H9 (cell line): Measurements from ENCODE around the gene FEV. TPM values are rescaled to one million over a fixed set of nuclear protein-coding genes. Genes with fewer than 3 reads are reported as not detected.

Experiments used
- DNase-seq: peaks from one replicate; pipeline ENCODE4 v3.0.0-alpha.2; 2017
- H2AFZ ChIP-seq: one replicate; pipeline ENCODE4 v1.6.1; 2013; ENCODE audit warnings: mild to moderate bottlenecking, low read length, control low read depth, moderate library complexity
- H2AK5ac ChIP-seq: 2 replicates; pipeline ENCODE4 v1.6.1; 2013; ENCODE audit warnings: low read length, control low read depth, mixed read lengths; ENCODE audit not compliant: insufficient read length
- H2BK120ac ChIP-seq: one replicate; pipeline ENCODE4 v1.6.1; 2013; ENCODE audit warnings: low read depth, mild to moderate bottlenecking, low read length, control low read depth, inconsistent platforms; ENCODE audit not compliant: poor library complexity, severe bottlenecking
- H2BK12ac ChIP-seq: 2 replicates; pipeline ENCODE4 v1.6.1; 2013; ENCODE audit warnings: low read length, control low read depth, mixed read lengths, low read depth; ENCODE audit not compliant: insufficient read length
- H2BK15ac ChIP-seq: 2 replicates; pipeline ENCODE4 v1.6.1; 2013; ENCODE audit warnings: low read depth, low read length, control low read depth
- H2BK20ac ChIP-seq: one replicate; pipeline ENCODE4 v1.6.1; 2013; ENCODE audit warnings: low read depth, mild to moderate bottlenecking, low read length, control low read depth, inconsistent platforms; ENCODE audit not compliant: poor library complexity, severe bottlenecking
- H2BK5ac ChIP-seq: 2 replicates; pipeline ENCODE4 v1.6.1; 2013; ENCODE audit warnings: low read length, control low read depth, mixed read lengths; ENCODE audit not compliant: insufficient read length
- H3K14ac ChIP-seq: 2 replicates; pipeline ENCODE4 v1.6.1; 2013; ENCODE audit warnings: low read length, control low read depth; ENCODE audit not compliant: insufficient read depth
- H3K18ac ChIP-seq: 2 replicates; pipeline ENCODE4 v1.6.1; 2013; ENCODE audit warnings: low read depth, mild to moderate bottlenecking, mixed read lengths, low read length, control low read depth; ENCODE audit not compliant: insufficient read length
- H3K23ac ChIP-seq: 2 replicates; pipeline ENCODE4 v1.6.1; 2013; ENCODE audit warnings: low read length, control low read depth, mixed read lengths, low read depth; ENCODE audit not compliant: insufficient read length
- H3K23me2 ChIP-seq: 2 replicates; pipeline ENCODE4 v1.6.1; 2013; ENCODE audit warnings: low read depth, mild to moderate bottlenecking, mixed read lengths, low read length, control low read depth; ENCODE audit not compliant: insufficient read length, poor library complexity, severe bottlenecking
- H3K27ac ChIP-seq: 2 replicates; pipeline ENCODE4 v1.5.1; 2013; ENCODE audit warnings: low read length, control low read depth, mixed read lengths, low read depth; ENCODE audit not compliant: insufficient read length
- H3K27me3 ChIP-seq: 2 replicates; pipeline ENCODE4 v1.6.1; 2013; ENCODE audit warnings: low read length, control low read depth, inconsistent platforms; ENCODE audit not compliant: insufficient read depth
- H3K4ac ChIP-seq: 2 replicates; pipeline ENCODE4 v1.6.1; 2013; ENCODE audit warnings: low read depth, mild to moderate bottlenecking, control low read depth, inconsistent platforms, low read length, moderate library complexity
- H3K4me1 ChIP-seq: 2 replicates; pipeline ENCODE4 v1.6.1; 2013; ENCODE audit warnings: low read length, control low read depth, inconsistent platforms; ENCODE audit not compliant: insufficient read depth
- H3K4me2 ChIP-seq: 2 replicates; pipeline ENCODE4 v1.6.1; 2013; ENCODE audit warnings: low read length, control low read depth, mixed read lengths; ENCODE audit not compliant: insufficient read length, insufficient read depth
- H3K56ac ChIP-seq: 2 replicates; pipeline ENCODE4 v1.6.1; 2013; ENCODE audit warnings: low read depth, mild to moderate bottlenecking, mixed read lengths, low read length, control low read depth; ENCODE audit not compliant: insufficient read length
- H3K79me1 ChIP-seq: 2 replicates; pipeline ENCODE4 v1.6.1; 2013; ENCODE audit warnings: low read depth, mild to moderate bottlenecking, moderate library complexity, low read length, control low read depth, inconsistent platforms; ENCODE audit not compliant: insufficient read depth, poor library complexity, severe bottlenecking
- H3K79me2 ChIP-seq: 2 replicates; pipeline ENCODE4 v1.6.1; 2013; ENCODE audit warnings: low read length, control low read depth, inconsistent platforms; ENCODE audit not compliant: insufficient read depth
- H3K9ac ChIP-seq: 2 replicates; pipeline ENCODE4 v1.6.1; 2013; ENCODE audit warnings: low read length, control low read depth, mixed read lengths; ENCODE audit not compliant: insufficient read length; ENCODE audit errors: extremely low read depth
- H3K9me3 ChIP-seq: one replicate; pipeline ENCODE4 v1.6.1; 2013; ENCODE audit warnings: low read depth, low read length, inconsistent platforms; ENCODE audit not compliant: control insufficient read depth
- H3T11ph ChIP-seq: one replicate; pipeline ENCODE4 v1.6.1; 2013; ENCODE audit warnings: mild to moderate bottlenecking, low read length, control low read depth, inconsistent platforms
- H4K20me1 ChIP-seq: one replicate; pipeline ENCODE4 v1.6.1; 2013; ENCODE audit not compliant: control insufficient read depth, insufficient read length, insufficient read depth
- H4K5ac ChIP-seq: 2 replicates; pipeline ENCODE4 v1.6.1; 2013; ENCODE audit warnings: low read depth, mild to moderate bottlenecking, mixed read lengths, low read length, control low read depth; ENCODE audit not compliant: insufficient read length
- H4K8ac ChIP-seq: replicated peaks from 2 replicates; pipeline ENCODE4 v1.6.1; 2013; ENCODE audit warnings: low read length, control low read depth, mixed read lengths, low read depth; ENCODE audit not compliant: insufficient read length
- H4K91ac ChIP-seq: 2 replicates; pipeline ENCODE4 v1.6.1; 2013; ENCODE audit warnings: low read depth, mild to moderate bottlenecking, moderate library complexity, mixed read lengths, low read length, control low read depth; ENCODE audit not compliant: insufficient read length
- H3K27ac Mint-ChIP-seq, 3 experiments: 2 replicates in 2 of 3; 3 replicates in 1 of 3; pipeline ENCODE4 v1.8.0; 2020 to 2021; ENCODE audit warnings: mixed read lengths in 3 of 3, mild to moderate bottlenecking in 1 of 3, moderate library complexity in 1 of 3
- H3K27me3 Mint-ChIP-seq: 2 replicates; pipeline ENCODE4 v1.8.0; 2021; ENCODE audit warnings: low read depth, mild to moderate bottlenecking, moderate library complexity, mixed read lengths
- H3K36me3 Mint-ChIP-seq, 3 experiments: 2 replicates in 2 of 3; 3 replicates in 1 of 3; pipeline ENCODE4 v1.8.0; 2020 to 2021; ENCODE audit warnings: low read depth in 3 of 3, mixed read lengths in 3 of 3; ENCODE audit not compliant: insufficient read depth in 1 of 3
- H3K4me1 Mint-ChIP-seq, 2 experiments: 2 replicates each; pipeline ENCODE4 v1.8.0; 2020; ENCODE audit warnings: mixed read lengths in 2 of 2
- H3K4me3 Mint-ChIP-seq, 2 experiments: 2 replicates in 1 of 2; 3 replicates in 1 of 2; pipeline ENCODE4 v1.8.0; 2020 to 2021; ENCODE audit warnings: mild to moderate bottlenecking in 2 of 2, mixed read lengths in 2 of 2, moderate library complexity in 1 of 2
- H3K9me3 Mint-ChIP-seq, 2 experiments: 2 replicates in 1 of 2; 3 replicates in 1 of 2; pipeline ENCODE4 v1.8.0; 2020; ENCODE audit warnings: mild to moderate bottlenecking in 2 of 2, mixed read lengths in 2 of 2, moderate library complexity in 1 of 2
- CTCF ChIP-seq: fragments of 200-600 bp; sonication (generic); conservative IDR thresholded peaks from 3 replicates; pipeline ENCODE4 v1.8.0; 2021; ENCODE audit warnings: antibody characterized with exemption, mild to moderate bottlenecking
- WGBS: extraction: QIAGEN DNeasy Blood & Tissue Kit; methylation state at CpG from one replicate; pipeline ENCODE4 v1.1.7; 2013; ENCODE audit warnings: missing lambda C conversion rate, low lambda C conversion rate, mixed read lengths; ENCODE audit not compliant: insufficient read length; ENCODE audit errors: extremely low coverage; 5-methylcytosine and 5-hydroxymethylcytosine counted together
- total RNA-seq: library from RNA; stranded (reverse); gene quantifications from 2 replicates; pipeline ENCODE4 v1.2.1, GENCODE V29; 2021

FEV gene
- total RNA-seq, 1 experiment from 2014 or later: not detected

- DNase-seq: no peak
- Histone ChIP-seq H3K27me3 (no peaks in the 10 kb centered on the region), H3K23ac (no peak overlapping the region), H3K56ac (no peak overlapping the region), H3K4ac (no peak overlapping the region), H3K79me1 (no peaks in the 10 kb centered on the region), H4K8ac (no peak overlapping the region), H4K20me1 (no peaks in the 10 kb centered on the region), H3K9ac (no peak overlapping the region), H2BK12ac (no peak overlapping the region), H3K27ac (no peak overlapping the region), H3T11ph (no peak overlapping the region), H4K91ac (no peak overlapping the region), H3K79me2 (no peaks in the 10 kb centered on the region), H4K5ac (no peak overlapping the region), H3K23me2 (no peaks in the 10 kb centered on the region), H3K14ac (no peak overlapping the region; the same call in 1 of the 2 replicates), H3K4me1 (no peaks in the 10 kb centered on the region), H2BK5ac (no peak overlapping the region), H3K9me3 (no peaks in the 10 kb centered on the region), H2BK15ac (no peak overlapping the region), H2BK20ac (no peak overlapping the region), H2AFZ (no peak overlapping the region), H2AK5ac (no peak overlapping the region), H3K4me2 (no peak overlapping the region), H3K18ac (no peak overlapping the region), H2BK120ac (no peak overlapping the region)
- Mint-ChIP-seq H3K4me1 (peaks cover 4% of the 10 kb centered on the region in 2 experiments), H3K9me3 (no peaks in the 10 kb centered on the region), H3K27me3 (peaks cover 28% of the 10 kb centered on the region), H3K27ac (no peak overlapping the region), H3K4me3 (no peak overlapping the region), H3K36me3 (no peaks in the 10 kb centered on the region)
- no peak for TF ChIP-seq CTCF
- no CpG with 5 or more reads among the region's 21 CpGs for WGBS
These were observed 46.2 kb upstream of the FEV start for GRCh38 chr2:219031005-219031738.
